ENCODE results near the gene TSSK3. TPM values are rescaled to one million over a fixed set of nuclear protein-coding genes. Genes with fewer than 3 reads are reported as not detected.

Gene TSSK3
- total and polyA plus RNA-seq, 2 experiments from 2014 or later, result not detected

DNA sequence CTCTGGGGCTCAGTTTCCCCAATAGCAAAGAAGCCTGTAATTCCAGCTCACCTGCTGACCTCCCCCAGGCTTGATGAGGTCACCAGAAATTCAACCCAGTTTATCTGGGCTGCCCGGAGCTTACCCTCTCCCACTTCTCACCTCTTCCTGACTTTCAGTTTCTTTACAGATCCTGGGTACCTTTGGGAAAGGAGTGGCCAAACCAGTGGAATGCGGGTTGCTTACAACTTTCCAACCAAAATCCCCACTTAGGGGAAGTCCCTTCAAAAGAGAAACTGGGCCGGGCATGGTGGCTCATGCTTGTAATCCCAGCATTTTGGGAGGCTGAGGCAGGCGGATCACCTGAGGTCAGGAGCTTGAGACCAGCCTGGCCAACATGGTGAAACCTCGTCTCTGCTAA, 20.4 kb upstream of the TSSK3 start (continued):
- TF ChIP-seq POLR2AphosphoS5 (IDR thresholded peaks at IDR 0.05; ENCODE audit: low read depth) (no peak), JUNB (IDR thresholded peaks at IDR 0.05; ENCODE audit: unreplicated experiment) (no peak), ZNF462 (CRISPR knock-in tag; IDR thresholded peaks at IDR 0.05) (no peak), STAT1 (IDR thresholded peaks at IDR 0.05; ENCODE audit: unreplicated experiment) (no peak)

DNA sequence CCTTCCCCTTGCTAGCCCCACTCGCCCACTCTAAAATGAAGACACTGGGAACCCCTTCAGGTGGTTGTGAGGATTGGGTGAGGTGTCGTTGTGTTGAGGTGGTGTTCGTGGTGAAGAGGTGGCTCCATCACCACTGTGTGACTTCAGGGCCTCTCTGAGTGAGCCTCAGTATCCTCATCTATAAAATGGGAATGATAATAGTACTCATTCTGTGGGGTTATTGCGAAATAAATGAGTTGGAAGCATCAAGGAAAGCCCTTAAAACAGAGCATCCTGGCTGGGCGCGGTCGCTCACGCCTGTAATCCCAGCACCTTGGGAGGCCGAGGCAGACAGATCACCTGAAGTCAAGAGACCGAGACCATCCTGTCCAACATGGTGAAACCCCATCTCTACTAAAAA, 19.6 kb upstream of the TSSK3 start:
- Histone ChIP-seq H3K27me3 (ENCODE audit: insufficient read depth) (no peaks in the 10 kb centered on the region), H3K4me3 (no peak overlapping the region), H3K36me3 (ENCODE audit: insufficient read depth) (no peaks in the 10 kb centered on the region), H3K27ac (ENCODE audit: low read depth) (no peak overlapping the region), H3K4me2 (no peak overlapping the region), H3K9me2 (ENCODE audit: insufficient read depth) (no peaks in the 10 kb centered on the region), H2AFZ (no peak overlapping the region), H3F3A (replicated peaks; ENCODE audit: low read depth) (no peaks in the 10 kb centered on the region), H3K79me2 (replicated peaks; ENCODE audit: insufficient read depth) (no peaks in the 10 kb centered on the region), H3K4me1 (ENCODE audit: insufficient read depth) (no peaks in the 10 kb centered on the region; the same call in 1 of the 2 replicates), H4K20me1 (replicated peaks; ENCODE audit: insufficient read depth) (no peaks in the 10 kb centered on the region)
- Mint-ChIP-seq H3K4me3 (no peak overlapping the region), H3K27ac (no peak overlapping the region), H3K9me3 (no peaks in the 10 kb centered on the region), H3K4me1 (peaks cover 16% of the 10 kb centered on the region), H3K36me3 (ENCODE audit: low read depth) (no peaks in the 10 kb centered on the region; the same call in 2 of the 3 replicates), H3K27me3 (ENCODE audit: insufficient read depth, low read depth, poor library complexity) (peaks cover 16% of the 10 kb centered on the region)
- DNase-seq (ENCODE audit: low spot score), result no peak
- ATAC-seq, result no peak
- TF ChIP-seq CREB1 (CRISPR knock-in tag; IDR thresholded peaks at IDR 0.05; ENCODE audit: low read depth) (no peak), EZH2phosphoT487 (IDR thresholded peaks at IDR 0.05; ENCODE audit: unreplicated experiment) (no peak), ZNF462 (CRISPR knock-in tag; IDR thresholded peaks at IDR 0.05) (no peak), STAT1 (IDR thresholded peaks at IDR 0.05; ENCODE audit: unreplicated experiment) (no peak), NANOG (IDR thresholded peaks at IDR 0.05; ENCODE audit: borderline replicate concordance) (no peak), ZNF331 (CRISPR knock-in tag; IDR thresholded peaks at IDR 0.05; ENCODE audit: low read depth) (no peak), JUNB (IDR thresholded peaks at IDR 0.05; ENCODE audit: unreplicated experiment) (no peak), POLR2AphosphoS5 (IDR thresholded peaks at IDR 0.05; ENCODE audit: low read depth) (no peak)
- TF ChIP-seq, protein P1, sequence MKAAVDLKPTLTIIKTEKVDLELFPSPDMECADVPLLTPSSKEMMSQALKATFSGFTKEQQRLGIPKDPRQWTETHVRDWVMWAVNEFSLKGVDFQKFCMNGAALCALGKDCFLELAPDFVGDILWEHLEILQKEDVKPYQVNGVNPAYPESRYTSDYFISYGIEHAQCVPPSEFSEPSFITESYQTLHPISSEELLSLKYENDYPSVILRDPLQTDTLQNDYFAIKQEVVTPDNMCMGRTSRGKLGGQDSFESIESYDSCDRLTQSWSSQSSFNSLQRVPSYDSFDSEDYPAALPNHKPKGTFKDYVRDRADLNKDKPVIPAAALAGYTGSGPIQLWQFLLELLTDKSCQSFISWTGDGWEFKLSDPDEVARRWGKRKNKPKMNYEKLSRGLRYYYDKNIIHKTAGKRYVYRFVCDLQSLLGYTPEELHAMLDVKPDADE (IDR thresholded peaks at IDR 0.05), result no peak
